ELR (cell line): ENCODE data around the gene SVBP.
"Not testable (repeated sequence)": the region's sequence is repeated elsewhere in the genome, so short reads cannot be mapped to it uniquely, and the experiment has no call there.

Experiments used
- DNase-seq: peaks from one replicate; pipeline ENCODE4 v3.0.0-alpha.2; 2015; ENCODE audit warnings: low read depth

The SVBP gene

GRCh38 chr1:42841440-42842147 lies 24.4 kb upstream of the SVBP start:
- DNase-seq, result no peak

DNA sequence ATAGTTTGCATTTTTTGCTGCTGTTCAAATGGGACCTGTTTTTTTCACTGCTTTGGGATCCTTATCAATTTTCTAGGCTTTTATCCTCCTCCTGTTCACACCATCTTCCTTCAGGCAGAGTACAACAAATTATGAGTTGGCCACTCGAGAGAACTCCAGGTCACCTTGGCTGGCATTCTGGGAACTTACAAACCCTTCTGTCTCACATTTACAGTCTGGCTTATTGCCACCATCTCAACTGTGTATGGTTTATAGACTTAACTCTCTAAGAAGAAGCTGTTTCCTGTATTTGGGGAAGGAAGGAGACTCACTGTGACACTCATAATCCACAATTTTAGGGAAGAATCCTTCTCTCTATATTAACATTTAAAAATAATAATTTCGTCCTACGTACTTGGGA lies 23.8 kb upstream of the SVBP start:
- no peak for DNase-seq

- no peak for DNase-seq
Measured at GRCh38 chr1:42838482-42839190, 21.4 kb upstream of the SVBP start.

DNA sequence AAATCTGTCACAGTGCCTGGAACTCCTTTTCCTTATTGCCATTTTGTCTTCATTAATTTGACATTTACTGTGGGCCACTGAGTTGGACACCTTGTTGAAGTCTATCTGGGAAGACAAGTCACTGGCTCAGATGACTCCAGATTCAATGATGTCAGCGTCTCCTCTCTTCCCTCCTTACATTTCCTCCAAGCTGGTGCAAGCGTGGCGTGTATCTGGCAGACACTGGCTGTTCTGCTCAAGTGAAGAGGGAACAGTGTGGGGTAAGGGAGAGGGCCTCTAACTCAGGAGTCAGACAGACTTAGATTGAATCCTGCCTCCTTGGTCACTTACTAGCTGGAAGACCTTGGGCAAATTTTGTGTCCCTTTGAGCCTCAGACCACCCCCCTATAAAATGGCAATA lies 20.5 kb upstream of the SVBP start:
- DNase-seq, result no peak

DNA sequence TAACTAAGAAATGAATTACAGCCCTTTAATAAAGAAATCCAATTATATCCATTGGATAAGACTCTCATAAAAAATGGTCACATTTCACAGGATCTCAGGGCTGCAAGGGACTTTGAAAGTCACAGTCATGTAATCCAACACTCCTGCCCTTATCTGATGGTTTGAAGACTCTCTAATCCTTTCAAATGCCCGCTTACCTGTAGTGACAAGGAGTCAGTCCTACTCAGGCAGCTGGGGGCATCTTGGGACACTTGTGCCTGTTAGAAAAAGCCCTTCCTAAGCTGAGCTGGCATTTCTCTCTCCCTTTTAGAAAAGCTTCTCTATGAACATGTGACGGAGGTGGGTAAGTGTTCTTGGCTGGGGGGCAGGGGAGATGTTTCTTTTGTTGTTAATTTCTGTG lies 18.2 kb upstream of the SVBP start:
- DNase-seq, result no peak

- DNase-seq, result no peak
Measured at GRCh38 chr1:42834803-42835202, 17.6 kb upstream of the SVBP start.

GRCh38 chr1:42833981-42834380 lies 16.8 kb upstream of the SVBP start:
- DNase-seq, result no peak

GRCh38 chr1:42832641-42833240 lies 15.5 kb upstream of the SVBP start:
- DNase-seq, result no peak

- no peak for DNase-seq
Measured at GRCh38 chr1:42831273-42831672, 14.1 kb upstream of the SVBP start.

DNA sequence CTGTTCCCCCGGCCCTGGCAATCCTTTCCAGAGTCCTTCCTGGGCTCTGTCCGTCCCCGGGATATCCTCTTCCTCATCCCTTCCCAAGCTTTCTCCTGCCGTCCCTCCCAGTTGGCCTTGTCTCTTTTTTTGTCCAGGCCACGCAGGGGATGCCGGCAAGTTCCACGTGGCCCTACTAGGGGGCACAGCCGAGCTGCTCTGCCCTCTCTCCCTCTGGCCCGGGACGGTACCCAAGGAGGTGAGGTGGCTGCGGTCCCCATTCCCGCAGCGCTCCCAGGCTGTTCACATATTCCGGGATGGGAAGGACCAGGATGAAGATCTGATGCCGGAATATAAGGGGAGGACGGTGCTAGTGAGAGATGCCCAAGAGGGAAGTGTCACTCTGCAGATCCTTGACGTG lies 13.4 kb upstream of the SVBP start:
- no peak for DNase-seq

- DNase-seq, result no peak
Measured at GRCh38 chr1:42825036-42825851, 8.0 kb upstream of the SVBP start.

DNA sequence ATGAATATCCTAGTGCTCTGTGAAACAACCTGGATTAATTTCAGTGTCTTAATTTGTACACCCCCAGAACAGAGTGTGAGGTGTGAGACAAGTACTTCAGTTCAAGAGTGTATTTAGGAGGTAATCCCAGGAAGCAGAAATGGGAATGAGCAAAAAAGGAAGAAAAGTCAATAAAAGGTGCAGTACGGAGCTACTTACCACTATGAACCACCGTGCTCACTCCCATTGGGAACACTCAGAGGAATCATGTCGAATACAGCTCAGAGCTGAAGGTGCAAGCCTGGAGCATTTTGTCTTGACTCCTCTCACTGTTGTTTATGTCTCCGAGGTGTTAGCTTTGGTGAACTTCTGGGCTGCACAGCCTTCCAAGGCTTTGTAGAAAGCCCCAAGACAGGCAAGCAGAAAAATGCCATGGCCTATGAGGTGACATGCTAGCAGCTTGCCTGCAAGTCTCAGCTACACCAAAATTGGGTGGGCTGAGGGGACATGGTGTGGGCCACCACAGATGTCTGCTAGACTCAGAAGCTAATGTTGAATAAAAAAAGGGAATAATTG lies 7.4 kb upstream of the SVBP start:
- DNase-seq, result no peak

- no peak for DNase-seq
Measured at GRCh38 chr1:42822800-42823392, 5.7 kb upstream of the SVBP start.

DNA sequence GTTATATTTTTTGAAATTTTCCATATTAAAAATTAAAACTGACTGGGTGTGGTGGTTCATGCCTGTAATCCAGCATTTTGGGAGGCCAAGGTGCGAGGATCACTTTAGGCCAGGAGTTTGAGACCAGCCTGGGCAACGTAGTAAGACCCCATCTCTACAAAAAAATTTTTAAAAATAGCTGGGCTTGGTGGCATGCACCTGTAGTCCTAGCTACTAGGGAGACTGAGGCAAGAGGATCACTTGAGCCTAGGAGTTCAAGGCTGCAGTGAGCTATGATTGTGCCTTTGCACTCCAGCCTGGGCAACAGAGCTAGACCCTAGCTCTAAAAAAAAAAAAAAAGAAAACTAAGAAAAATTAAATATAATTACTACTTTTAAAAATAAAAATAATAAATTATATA lies 4.5 kb upstream of the SVBP start:
- no peak for DNase-seq

DNA sequence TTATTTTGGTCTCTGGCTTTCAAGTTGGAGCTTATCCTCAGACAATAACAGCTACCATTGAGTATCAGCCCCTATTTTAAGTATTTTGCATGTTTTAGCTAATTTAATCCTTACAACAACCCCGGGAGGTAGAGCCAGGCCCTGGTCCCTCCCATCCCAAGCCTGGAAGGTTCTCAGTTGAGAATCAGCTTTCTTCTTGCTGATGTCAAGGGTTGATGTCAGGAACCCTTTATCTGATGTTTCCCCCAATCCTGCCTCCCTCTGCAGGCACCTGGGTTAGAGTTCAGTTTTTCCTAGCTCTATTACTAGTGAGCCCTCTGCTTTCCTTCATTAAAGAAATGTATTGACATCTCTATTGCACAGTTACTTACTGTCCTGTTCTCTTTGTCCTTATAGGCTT lies 3.6 kb upstream of the SVBP start:
- DNase-seq, result no peak

DNA sequence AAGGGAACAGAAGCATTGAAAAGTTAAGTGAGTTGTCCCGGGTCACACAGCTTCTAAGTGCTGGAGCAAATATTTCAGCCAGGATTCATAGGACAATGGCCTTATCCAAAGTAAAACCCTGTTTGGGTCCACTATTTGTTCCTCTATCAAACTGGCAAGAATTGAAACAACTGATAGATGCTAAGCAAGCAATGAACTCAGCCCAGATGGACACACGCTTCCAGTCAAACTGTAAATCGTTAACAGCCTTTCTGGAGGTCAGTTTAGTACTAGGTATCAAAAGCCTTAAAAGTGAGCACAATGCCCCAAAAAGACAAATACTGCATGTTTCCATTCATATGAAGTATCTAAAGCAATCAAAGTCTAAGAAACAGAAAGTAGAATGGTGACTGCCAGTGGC lies 779 bp upstream of the SVBP start:
- peak; percentile 3 for DNase-seq

- DNase-seq, result no peak
Measured at GRCh38 chr1:42817440-42817767, 207 bp upstream of the SVBP start.

DNA sequence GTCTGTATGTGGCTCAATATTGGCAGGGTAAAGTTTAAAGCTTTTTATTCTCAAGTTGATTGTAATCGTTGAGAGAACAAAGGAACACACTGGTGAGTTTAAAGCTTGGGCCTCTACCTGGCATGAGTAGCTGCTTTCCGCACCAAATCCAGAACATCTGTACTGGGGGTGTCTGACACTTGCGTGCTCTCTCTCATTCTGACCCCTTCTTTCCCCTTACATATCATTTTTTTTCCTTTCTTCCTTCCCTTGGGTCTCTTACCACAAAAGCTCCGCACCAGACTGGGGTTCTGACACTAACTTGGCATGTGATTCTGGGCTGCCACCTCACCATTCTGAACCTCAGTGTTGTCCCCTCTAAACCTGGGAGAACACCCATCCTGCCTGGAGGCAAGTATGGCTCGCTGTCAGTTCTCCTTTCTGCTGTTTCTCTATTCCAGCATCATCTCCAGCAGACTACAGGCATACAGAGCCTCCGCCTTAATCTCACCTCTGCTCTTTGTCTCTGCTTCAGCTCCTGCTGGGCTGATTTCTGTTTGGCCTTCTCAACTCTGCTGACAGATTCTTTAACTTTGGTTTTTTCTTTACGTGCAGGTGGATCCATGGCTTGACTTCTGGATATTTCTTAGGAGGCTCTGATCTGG lies 1.1 kb downstream of the SVBP start:
- DNase-seq, result peak; percentile 41

- not testable (repeated sequence) for DNase-seq
Measured at GRCh38 chr1:42814815-42815214, 2.4 kb downstream of the SVBP start.

DNA sequence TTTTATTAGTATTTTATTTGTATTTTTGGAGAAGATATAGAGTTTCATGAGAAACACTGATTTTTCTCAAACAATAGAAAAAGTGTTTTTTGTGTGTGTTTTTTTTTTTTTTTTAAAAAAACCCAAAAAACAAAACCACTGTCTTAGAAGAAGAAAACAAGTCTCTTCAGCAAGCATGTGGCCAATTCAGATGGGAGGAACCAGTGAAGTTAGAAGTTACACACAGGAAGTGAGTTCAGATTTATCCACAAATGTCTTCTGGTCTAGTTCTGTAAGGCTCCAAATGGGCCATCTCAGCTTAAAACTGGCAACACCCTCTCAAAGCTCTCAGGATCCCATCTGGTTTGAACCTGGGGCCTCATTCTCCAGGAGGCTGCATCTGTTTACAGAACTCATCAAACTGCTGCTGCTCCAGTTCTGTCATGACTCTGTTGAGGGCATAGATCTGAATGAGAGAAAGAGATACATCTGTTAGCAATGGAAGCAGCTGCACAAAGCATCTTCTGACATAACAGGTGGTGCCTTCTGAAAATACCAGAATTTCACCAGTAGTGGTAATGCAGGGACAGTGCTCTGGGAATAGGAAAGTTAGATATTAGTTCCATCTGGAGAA lies 10.0 kb downstream of the SVBP start:
- no peak for DNase-seq

DNA sequence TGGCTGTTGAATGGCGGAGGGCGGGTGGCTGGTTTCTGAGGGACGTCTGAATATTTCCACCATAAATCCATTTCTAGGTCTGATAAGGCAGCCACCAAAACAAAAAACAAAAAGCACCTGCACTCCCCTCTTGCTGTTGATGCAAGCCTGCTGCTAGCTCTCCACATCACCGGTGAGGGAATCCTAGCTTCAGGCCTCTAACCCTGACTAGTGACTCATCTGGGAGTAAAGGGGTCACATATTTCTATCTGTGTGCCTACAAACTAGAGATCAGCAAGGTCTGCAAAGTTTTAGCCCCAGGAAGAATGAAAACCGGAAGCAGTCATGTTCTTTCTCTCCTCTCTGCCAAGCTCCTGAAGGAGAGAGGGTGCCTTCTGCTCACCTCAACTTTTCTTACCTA lies 10.6 kb downstream of the SVBP start:
- peak; percentile 28 for DNase-seq
